Activated CD4-positive, alpha-beta memory T cell treated with anti-CD3 and anti-CD28 coated beads for 36 hours (primary cell): ENCODE data around the gene EXTL1. TPM values are rescaled to one million over a fixed set of nuclear protein-coding genes. Genes with fewer than 3 reads are reported as not detected.

Experiments used
- CTCF ChIA-PET: fragments of 350-600 bp; sonication (Branson Sonifier 250); formaldehyde crosslinking; loops from one replicate; lab custom pipeline; 2021; ENCODE audit warnings: antibody characterized with exemption, inconsistent platforms; lab: Charles Lee
- POLR2A ChIA-PET: fragments of 350-600 bp; sonication (Branson Sonifier 250); formaldehyde crosslinking; loops from one replicate; lab custom pipeline; 2021; ENCODE audit warnings: antibody characterized with exemption; lab: Charles Lee
- DNase-seq: peaks from one replicate; pipeline ENCODE4 v3.0.0-alpha.2; 2020
- H3K27ac Mint-ChIP-seq: one replicate; pipeline ENCODE4 v1.8.0; 2021; ENCODE audit warnings: mixed read lengths
- H3K27me3 Mint-ChIP-seq: one replicate; pipeline ENCODE4 v1.8.0; 2021; ENCODE audit warnings: mixed read lengths
- H3K36me3 Mint-ChIP-seq: one replicate; pipeline ENCODE4 v1.8.0; 2021; ENCODE audit warnings: mixed read lengths
- H3K4me1 Mint-ChIP-seq: one replicate; pipeline ENCODE4 v1.8.0; 2021; ENCODE audit warnings: low read depth, mixed read lengths
- H3K4me3 Mint-ChIP-seq: one replicate; pipeline ENCODE4 v1.8.0; 2021; ENCODE audit warnings: mild to moderate bottlenecking, mixed read lengths
- H3K9me3 Mint-ChIP-seq: one replicate; pipeline ENCODE4 v1.8.0; 2021; ENCODE audit warnings: mixed read lengths
- intact Hi-C: fragments of 100-400 bp; cut with micrococcal nuclease; formaldehyde crosslinking; loops from one replicate; pipeline ENCODE4 v1.15.1; 2023
- total RNA-seq, 2 experiments: library from RNA; stranded (reverse); gene quantifications; one replicate each; pipeline ENCODE4 v1.2.3, GENCODE V29; 2021

EXTL1 gene
- total RNA-seq, 2 experiments from 2014 or later = not detected

GRCh38 chr1:26066857-26067256 lies 45.3 kb downstream of the EXTL1 start:
- no peak for DNase-seq
- no peaks in the 10 kb centered on the region for H3K4me1 Mint-ChIP-seq
- H3K27ac Mint-ChIP-seq = no peak overlapping the region
- H3K27me3 Mint-ChIP-seq = no peaks in the 10 kb centered on the region
- H3K4me3 Mint-ChIP-seq = no peak overlapping the region
- no peaks in the 10 kb centered on the region for H3K36me3 Mint-ChIP-seq
- H3K9me3 Mint-ChIP-seq = no peaks in the 10 kb centered on the region
- ChIA-PET POLR2A (no interaction called here), CTCF (no interaction called here)
- intact Hi-C loops = no loop called here

GRCh38 chr1:26067432-26067911 lies 45.9 kb downstream of the EXTL1 start, which contains the start of gene TRIM63:
Gene TRIM63, minus strand, starts transcription at chr1:26067630. Its CDS starts 136 bp downstream, at chr1:26067494.
- H3K27me3 Mint-ChIP-seq = no peaks in the 10 kb centered on the region
- H3K4me1 Mint-ChIP-seq = no peaks in the 10 kb centered on the region
- H3K27ac Mint-ChIP-seq = no peak within 1 kb of the TSS
- H3K4me3 Mint-ChIP-seq = no peak within 1 kb of the TSS
- no peak for DNase-seq
- CTCF ChIA-PET = no interaction called here
- no peaks in the 10 kb centered on the region for H3K9me3 Mint-ChIP-seq
- POLR2A ChIA-PET = no interaction called here
- intact Hi-C loops = no loop called here
- H3K36me3 Mint-ChIP-seq = no peaks in the 10 kb centered on the region

- no peaks in the 10 kb centered on the region for H3K36me3 Mint-ChIP-seq
- H3K4me1 Mint-ChIP-seq = no peaks in the 10 kb centered on the region
- no peaks in the 10 kb centered on the region for H3K9me3 Mint-ChIP-seq
- H3K27me3 Mint-ChIP-seq = no peaks in the 10 kb centered on the region
- POLR2A ChIA-PET = no interaction called here
- no peak overlapping the region for H3K4me3 Mint-ChIP-seq
- CTCF ChIA-PET = interaction anchor here (0.9 kb wide), 1 partner anchor 34 kb away, joined by 4 read pairs; no protein-coding TSS in a partner anchor
- no peak overlapping the region for H3K27ac Mint-ChIP-seq
- intact Hi-C loops = no loop called here
- no peak for DNase-seq
Observed at GRCh38 chr1:26069941-26070295, 48.3 kb downstream of the EXTL1 start.

- H3K27me3 Mint-ChIP-seq = no peaks in the 10 kb centered on the region
- no peak for DNase-seq
- intact Hi-C loops = no loop called here
- H3K9me3 Mint-ChIP-seq = no peaks in the 10 kb centered on the region
- POLR2A ChIA-PET = no interaction called here
- H3K27ac Mint-ChIP-seq = no peak overlapping the region
- no peak overlapping the region for H3K4me3 Mint-ChIP-seq
- H3K36me3 Mint-ChIP-seq = no peaks in the 10 kb centered on the region
- peaks cover 1% of the 10 kb centered on the region for H3K4me1 Mint-ChIP-seq
- CTCF ChIA-PET = interaction anchor here (0.9 to 1.3 kb wide), 2 partner anchors 34 to 75 kb away, joined by 4 to 6 read pairs; no protein-coding TSS in a partner anchor
Observed at GRCh38 chr1:26070296-26070962, 48.9 kb downstream of the EXTL1 start.

- POLR2A ChIA-PET = no interaction called here
- Mint-ChIP-seq H3K9me3 (no peaks in the 10 kb centered on the region), H3K4me3 (no peak overlapping the region), H3K27ac (no peak overlapping the region), H3K27me3 (no peaks in the 10 kb centered on the region), H3K4me1 (peaks cover 7% of the 10 kb centered on the region), H3K36me3 (no peaks in the 10 kb centered on the region)
- DNase-seq = no peak
- intact Hi-C loops = no loop called here
- CTCF ChIA-PET = interaction anchor here (0.9 to 1.3 kb wide), 2 partner anchors 35 to 74 kb away, joined by 4 to 6 read pairs; no protein-coding TSS in a partner anchor
Observed at GRCh38 chr1:26070963-26071342, 49.4 kb downstream of the EXTL1 start.

GRCh38 chr1:26072305-26072704 lies 50.7 kb downstream of the EXTL1 start:
- Mint-ChIP-seq H3K36me3 (no peaks in the 10 kb centered on the region), H3K27me3 (no peaks in the 10 kb centered on the region), H3K9me3 (no peaks in the 10 kb centered on the region), H3K4me1 (peaks cover 8% of the 10 kb centered on the region), H3K4me3 (no peak overlapping the region), H3K27ac (no peak overlapping the region)
- intact Hi-C loops = no loop called here
- POLR2A ChIA-PET = no interaction called here
- no peak for DNase-seq
- CTCF ChIA-PET = no interaction called here

DNA sequence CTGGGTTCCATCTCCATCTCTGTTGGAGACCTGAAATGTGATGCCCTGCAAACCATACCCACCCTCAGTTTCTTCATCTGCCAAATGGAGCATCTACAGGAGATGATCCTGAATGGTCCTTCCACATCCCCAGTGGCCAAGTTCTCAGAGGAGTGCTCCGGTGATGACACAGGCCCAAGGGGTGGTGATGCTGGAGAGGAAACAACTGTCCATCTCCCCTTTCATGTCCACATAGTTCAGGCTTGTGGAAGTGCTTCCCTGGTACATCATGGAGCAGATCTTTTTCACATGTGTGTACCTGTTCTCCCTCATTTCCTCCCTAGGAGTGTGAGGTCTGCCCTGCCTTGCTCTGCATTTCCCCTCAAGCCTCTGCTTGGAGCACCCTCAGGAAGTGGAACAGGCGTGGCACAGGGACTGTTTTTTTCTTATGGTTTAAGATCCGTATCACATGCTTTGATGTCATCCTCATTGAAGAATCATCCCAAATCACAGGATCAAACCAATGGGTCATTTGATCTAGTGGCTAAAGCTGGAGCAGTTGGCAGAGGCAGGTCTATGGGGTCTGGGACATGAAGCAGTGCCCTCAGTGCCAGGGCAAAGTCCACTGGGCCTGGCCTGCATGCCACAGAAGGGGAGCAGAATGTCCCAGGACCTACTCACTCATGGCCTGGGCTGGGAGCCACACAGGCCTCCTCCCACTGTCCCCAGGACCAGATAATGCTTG lies 54.0 kb downstream of the EXTL1 start:
- no peaks in the 10 kb centered on the region for H3K36me3 Mint-ChIP-seq
- POLR2A ChIA-PET = no interaction called here

GRCh38 chr1:26077524-26077923 lies 55.9 kb downstream of the EXTL1 start:
- Mint-ChIP-seq H3K27me3 (no peaks in the 10 kb centered on the region), H3K9me3 (no peaks in the 10 kb centered on the region), H3K4me1 (peaks cover 11% of the 10 kb centered on the region), H3K4me3 (no peak overlapping the region), H3K36me3 (no peaks in the 10 kb centered on the region), H3K27ac (no peak overlapping the region)
- intact Hi-C loops = no loop called here
- ChIA-PET POLR2A (no interaction called here), CTCF (interaction anchor here (0.6 kb wide), 1 partner anchor 399 kb away, joined by 3 read pairs; no protein-coding TSS in a partner anchor)
- no peak for DNase-seq

More for the DNA sequence above, 54.0 kb downstream of the EXTL1 start:
- no peak for DNase-seq
- no peaks in the 10 kb centered on the region for H3K9me3 Mint-ChIP-seq
- no peak overlapping the region for H3K4me3 Mint-ChIP-seq
- peaks cover 11% of the 10 kb centered on the region for H3K4me1 Mint-ChIP-seq
- intact Hi-C loops = no loop called here
- no peak overlapping the region for H3K27ac Mint-ChIP-seq
- no peaks in the 10 kb centered on the region for H3K27me3 Mint-ChIP-seq
- CTCF ChIA-PET = no interaction called here

GRCh38 chr1:26078286-26079177 lies 57.0 kb downstream of the EXTL1 start:
- ChIA-PET POLR2A (no interaction called here), CTCF (no interaction called here)
- Mint-ChIP-seq H3K4me3 (no peak overlapping the region), H3K27ac (no peak overlapping the region), H3K27me3 (no peaks in the 10 kb centered on the region), H3K4me1 (peaks cover 11% of the 10 kb centered on the region), H3K36me3 (no peaks in the 10 kb centered on the region), H3K9me3 (no peaks in the 10 kb centered on the region)
- no peak for DNase-seq
- intact Hi-C loops = no loop called here

DNA sequence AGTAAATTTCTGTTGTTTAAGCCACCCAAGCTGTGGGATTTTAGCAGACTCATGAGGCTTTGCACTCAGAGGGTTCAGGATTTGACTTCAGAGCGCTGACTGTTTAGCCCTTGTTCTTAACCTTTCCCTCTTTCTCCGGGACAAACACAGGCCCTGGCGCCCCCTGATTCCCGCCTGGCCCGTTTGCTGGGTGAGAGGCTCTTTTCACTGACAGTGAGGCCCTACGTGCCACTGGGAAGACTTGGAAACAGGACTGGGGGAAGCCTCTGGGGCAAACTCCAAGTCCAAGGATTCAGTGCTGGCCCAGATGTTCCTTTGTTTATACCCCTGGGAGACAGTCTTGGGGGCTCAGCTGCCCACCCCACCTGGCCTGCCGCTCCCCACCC lies 57.6 kb downstream of the EXTL1 start:
- CTCF ChIA-PET = no interaction called here
- intact Hi-C loops = no loop called here
- no peak for DNase-seq
- H3K27me3 Mint-ChIP-seq = peaks cover 5% of the 10 kb centered on the region
- H3K27ac Mint-ChIP-seq = no peak overlapping the region
- H3K9me3 Mint-ChIP-seq = no peaks in the 10 kb centered on the region
- POLR2A ChIA-PET = no interaction called here
- H3K4me1 Mint-ChIP-seq = peaks cover 11% of the 10 kb centered on the region
- H3K4me3 Mint-ChIP-seq = no peak overlapping the region
- H3K36me3 Mint-ChIP-seq = no peaks in the 10 kb centered on the region

DNA sequence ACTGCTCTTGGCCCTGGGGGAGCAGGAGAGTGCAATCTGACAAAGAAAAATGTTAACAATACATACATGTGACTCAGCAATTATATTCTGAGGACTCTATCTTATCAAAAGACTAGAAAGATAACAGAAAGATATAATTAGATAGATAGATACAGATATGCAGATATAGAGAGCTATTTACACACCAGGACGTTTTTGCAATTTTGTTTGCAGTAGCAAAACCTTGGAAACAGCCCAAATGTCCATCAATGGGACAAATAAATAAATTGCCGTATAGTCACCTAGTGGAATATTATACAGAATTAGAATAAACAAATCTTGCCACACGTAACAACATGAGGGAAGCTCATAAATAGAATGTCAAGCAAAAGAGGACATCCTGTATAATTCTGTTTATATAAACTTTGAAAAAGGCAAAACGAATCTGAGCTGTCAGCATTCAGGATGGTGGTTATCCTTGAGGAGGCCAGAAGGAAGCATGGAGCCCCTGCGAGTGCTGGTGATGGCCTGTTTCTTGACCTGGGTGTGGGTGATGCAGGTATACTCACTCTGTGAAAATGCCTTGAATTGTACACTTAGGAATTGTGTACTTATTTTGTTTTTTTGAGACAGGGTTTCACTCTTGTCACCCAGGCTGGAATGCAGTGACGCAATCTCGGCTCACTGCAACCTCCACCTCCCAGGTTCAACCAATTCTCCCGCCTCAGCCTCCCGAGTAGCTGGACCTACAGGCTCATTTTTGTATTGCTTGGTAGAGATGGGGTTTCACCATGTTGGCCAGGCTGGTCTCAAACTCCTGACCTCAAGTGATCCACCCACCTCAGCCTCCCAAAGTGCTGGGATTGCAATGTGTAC lies 58.6 kb downstream of the EXTL1 start:
- Mint-ChIP-seq H3K27ac (no peak overlapping the region), H3K27me3 (peaks cover 12% of the 10 kb centered on the region), H3K4me1 (peaks cover 11% of the 10 kb centered on the region), H3K36me3 (no peaks in the 10 kb centered on the region), H3K9me3 (no peaks in the 10 kb centered on the region), H3K4me3 (no peak overlapping the region)
- ChIA-PET CTCF (interaction anchor here (1.0 kb wide), 1 partner anchor 44 kb away, joined by 3 read pairs; no protein-coding TSS in a partner anchor), POLR2A (no interaction called here)
- intact Hi-C loops = no loop called here
- no peak for DNase-seq
